Panc1 (cell line): ENCODE data around the gene FGD5. TPM values are rescaled to one million over a fixed set of nuclear protein-coding genes. Genes with fewer than 3 reads are reported as not detected.

Source experiments
- ATAC-seq: fragments of 200-7000 bp; cut with Tn5 transposase; 2 replicates; pipeline ENCODE4 v1.9.1; 2020; ENCODE audit warnings: mild to moderate bottlenecking, moderate library complexity
- BruUV-seq: library from RNA; stranded (reverse); fragments of 400-500 nt; replicated peaks from 2 replicates; lab custom pipeline; 2021; lab: Mats Ljungman, UMichigan
- CTCF ChIA-PET: fragments of 300-600 bp; sonication (Branson Sonifier 250); formaldehyde crosslinking; loops from one replicate; lab custom pipeline; 2022; ENCODE audit warnings: antibody characterized with exemption; lab: Charles Lee
- POLR2A ChIA-PET: fragments of 300-600 bp; sonication (Branson Sonifier 250); formaldehyde crosslinking; loops from one replicate; lab custom pipeline; 2022; ENCODE audit warnings: antibody characterized with exemption; lab: Charles Lee
- DNase-seq: peaks from one replicate; pipeline ENCODE4 v3.0.0-alpha.2; 2010; ENCODE audit warnings: low read depth, low spot score
- H3K27ac ChIP-seq: 2 replicates; pipeline ENCODE4 v1.5.1; 2011; ENCODE audit warnings: mild to moderate bottlenecking, low read length, inconsistent platforms
- H3K27me3 ChIP-seq: fragments of 200-500 bp; sonication (Bioruptor generic); 2 replicates; pipeline ENCODE4 v1.6.0; 2014; ENCODE audit warnings: low read length, inconsistent platforms; ENCODE audit not compliant: control insufficient read depth, insufficient read depth
- H3K36me3 ChIP-seq: fragments of 200-500 bp; sonication (Bioruptor generic); 2 replicates; pipeline ENCODE4 v1.5.1; 2014; ENCODE audit warnings: inconsistent platforms, mild to moderate bottlenecking, low read length, moderate library complexity; ENCODE audit not compliant: control insufficient read depth, insufficient read depth
- H3K4me1 ChIP-seq: 2 replicates; pipeline ENCODE4 v1.5.1; 2011; ENCODE audit warnings: inconsistent platforms, mild to moderate bottlenecking, low read length, moderate library complexity; ENCODE audit not compliant: control insufficient read depth, insufficient read depth
- H3K4me3 ChIP-seq, 2 experiments: 2 replicates each; pipeline ENCODE4 v1.5.1; 2011 to 2012; ENCODE audit warnings: low read depth in 2 of 2, low read length in 2 of 2, mild to moderate bottlenecking in 2 of 2, inconsistent platforms in 1 of 2, moderate library complexity in 1 of 2
- H3K9me3 ChIP-seq: fragments of 200-500 bp; sonication (Bioruptor generic); 2 replicates; pipeline ENCODE4 v1.5.1; 2014; ENCODE audit warnings: low read depth, mild to moderate bottlenecking, inconsistent platforms, low read length, moderate library complexity; ENCODE audit not compliant: control insufficient read depth, insufficient read depth
- POLR2AphosphoS5 ChIP-seq: IDR thresholded peaks from 2 replicates; pipeline ENCODE4 v1.6.1; 2012; ENCODE audit warnings: mild to moderate bottlenecking, low read depth, low read length, moderate library complexity
- REST ChIP-seq, 2 experiments: IDR thresholded peaks; 2 replicates each; pipeline ENCODE4 v1.6.1; 2011 to 2012; ENCODE audit warnings: low read depth in 2 of 2, control low read depth in 1 of 2, low read length in 1 of 2, mild to moderate bottlenecking in 1 of 2, moderate library complexity in 1 of 2; ENCODE audit not compliant: insufficient read depth in 1 of 2
- SIN3A ChIP-seq: IDR thresholded peaks from 2 replicates; pipeline ENCODE4 v1.6.1; 2012; ENCODE audit warnings: low read depth, mild to moderate bottlenecking, low read length, moderate library complexity, borderline replicate concordance; ENCODE audit not compliant: insufficient read depth
- TCF7L2 ChIP-seq: IDR thresholded peaks from 2 replicates; pipeline ENCODE4 v1.6.1; 2011; ENCODE audit warnings: mild to moderate bottlenecking, low read depth, low read length, inconsistent platforms
- in situ Hi-C: cut with HindIII; loops from 2 replicates; pipeline ENCODE4 v1.10.0; 2016; ENCODE audit warnings: low sequenced_read_pairs, low pct_unique_long_range_greater_than_20kb
- intact Hi-C: fragments of 100-400 bp; cut with micrococcal nuclease; formaldehyde crosslinking; loops from one replicate; pipeline ENCODE4 v1.10.0; 2022; ENCODE audit not compliant: unreplicated experiment
- total RNA-seq: library from RNA; stranded (reverse); gene quantifications from one replicate; pipeline ENCODE4 v1.2.1, GENCODE V29; 2021; ENCODE audit not compliant: unreplicated experiment
- TF ChIP-seq, protein P1 (sequence below): fragments of 450-650 bp; IDR thresholded peaks from 2 replicates; pipeline ENCODE4 v1.5.1; 2017; ENCODE audit warnings: mild to moderate bottlenecking

Gene FGD5
- total RNA-seq, 1 experiment from 2014 or later: 0.77 TPM

- no peaks in the 10 kb centered on the region for H3K4me1 ChIP-seq
- no peak for TF ChIP-seq REST (IDR thresholded peaks at IDR 0.05; ENCODE audit: insufficient read depth in 1 of 2, low read depth in 2 of 2, low read length in 1 of 2)
- no peak for TF ChIP-seq POLR2AphosphoS5
- TF ChIP-seq TCF7L2: no peak
- TF ChIP-seq SIN3A: no peak
- TF ChIP-seq, protein P1, sequence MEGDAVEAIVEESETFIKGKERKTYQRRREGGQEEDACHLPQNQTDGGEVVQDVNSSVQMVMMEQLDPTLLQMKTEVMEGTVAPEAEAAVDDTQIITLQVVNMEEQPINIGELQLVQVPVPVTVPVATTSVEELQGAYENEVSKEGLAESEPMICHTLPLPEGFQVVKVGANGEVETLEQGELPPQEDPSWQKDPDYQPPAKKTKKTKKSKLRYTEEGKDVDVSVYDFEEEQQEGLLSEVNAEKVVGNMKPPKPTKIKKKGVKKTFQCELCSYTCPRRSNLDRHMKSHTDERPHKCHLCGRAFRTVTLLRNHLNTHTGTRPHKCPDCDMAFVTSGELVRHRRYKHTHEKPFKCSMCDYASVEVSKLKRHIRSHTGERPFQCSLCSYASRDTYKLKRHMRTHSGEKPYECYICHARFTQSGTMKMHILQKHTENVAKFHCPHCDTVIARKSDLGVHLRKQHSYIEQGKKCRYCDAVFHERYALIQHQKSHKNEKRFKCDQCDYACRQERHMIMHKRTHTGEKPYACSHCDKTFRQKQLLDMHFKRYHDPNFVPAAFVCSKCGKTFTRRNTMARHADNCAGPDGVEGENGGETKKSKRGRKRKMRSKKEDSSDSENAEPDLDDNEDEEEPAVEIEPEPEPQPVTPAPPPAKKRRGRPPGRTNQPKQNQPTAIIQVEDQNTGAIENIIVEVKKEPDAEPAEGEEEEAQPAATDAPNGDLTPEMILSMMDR: no peak
- ATAC-seq (no peak), DNase-seq (no peak)
- BruUV-seq: no TSS peak
- no peaks in the 10 kb centered on the region for H3K36me3 ChIP-seq
- CTCF ChIA-PET: no interaction called here
- POLR2A ChIA-PET: interaction anchor here (0.6 kb wide), 1 partner anchor 120 kb away, joined by 3 read pairs; no protein-coding TSS in a partner anchor
- in situ Hi-C loops: no loop called here
- H3K27ac ChIP-seq: no peak overlapping the region
- intact Hi-C loops: no loop called here
- no peaks in the 10 kb centered on the region for H3K9me3 ChIP-seq
- no peak overlapping the region for H3K4me3 ChIP-seq
- H3K27me3 ChIP-seq: peaks cover 6% of the 10 kb centered on the region
These were observed 16.2 kb downstream of the FGD5 start for GRCh38 chr3:14834807-14835466.

DNA sequence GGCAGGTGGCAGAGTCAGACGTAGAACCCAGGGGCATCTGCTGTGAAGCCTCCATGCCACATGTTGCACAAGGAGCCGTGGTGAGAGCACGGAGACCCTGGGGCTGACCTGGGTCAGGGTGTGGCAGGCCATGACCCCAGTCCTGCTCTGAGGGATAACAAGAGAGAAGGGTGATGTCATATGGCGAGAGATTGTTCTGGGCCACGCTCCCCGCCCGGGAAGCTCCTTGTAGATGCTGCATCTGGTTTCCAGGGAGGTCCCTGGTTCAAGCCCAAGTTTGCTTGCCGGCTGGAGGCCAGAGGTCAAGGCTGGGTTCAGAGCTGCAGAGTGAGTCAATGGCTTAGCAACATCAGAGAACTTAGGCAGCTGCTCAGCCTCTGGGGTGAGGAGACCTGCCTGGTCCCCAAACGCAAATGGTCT, 17.3 kb downstream of the FGD5 start:
- Histone ChIP-seq H3K4me1 (no peaks in the 10 kb centered on the region), H3K36me3 (no peaks in the 10 kb centered on the region), H3K27me3 (peaks cover 2% of the 10 kb centered on the region), H3K4me3 (no peak overlapping the region), H3K9me3 (no peaks in the 10 kb centered on the region), H3K27ac (no peak overlapping the region)
- intact Hi-C loops (no loop called here), in situ Hi-C loops (no loop called here)
- POLR2A ChIA-PET: no interaction called here
- BruUV-seq: no TSS peak
- no peak for ATAC-seq
- DNase-seq: no peak
- TF ChIP-seq TCF7L2: no peak
- TF ChIP-seq, protein P1: no peak
- TF ChIP-seq REST (IDR thresholded peaks at IDR 0.05; ENCODE audit: insufficient read depth in 1 of 2, low read depth in 2 of 2, low read length in 1 of 2): no peak
- no peak for TF ChIP-seq POLR2AphosphoS5
- TF ChIP-seq SIN3A: no peak
- CTCF ChIA-PET: no interaction called here
